ENCODE measurements around the gene PLCB2. TPM values are rescaled to one million over a fixed set of nuclear protein-coding genes. Genes with fewer than 3 reads are reported as not detected.

Gene PLCB2
- polyA plus RNA-seq, 1 of the 3 experiments (the other 2 are of a cell fraction), result 0.15 TPM

GRCh38 chr15:40247406-40247971, 60.2 kb downstream of the PLCB2 start:
- no peak overlapping the region for H3K4me2 ChIP-seq
- H3F3A ChIP-seq (replicated peaks; ENCODE audit: insufficient read depth), result peaks cover 22% of the 10 kb centered on the region
- no peak for DNase-seq
- no peaks in the 10 kb centered on the region for H3K9me3 ChIP-seq
- no peak overlapping the region for H3K9ac ChIP-seq
- H4K20me1 ChIP-seq (ENCODE audit: insufficient read depth), result peaks cover 13% of the 10 kb centered on the region
- H3K9me2 ChIP-seq, result no peaks in the 10 kb centered on the region
- no peaks in the 10 kb centered on the region for H3K36me3 ChIP-seq (replicated peaks in 1 of 2; ENCODE audit: control insufficient read depth in 1 of 2, insufficient read depth in 2 of 2, low read length in 1 of 2)
- no peak overlapping the region for H3K27ac ChIP-seq (ENCODE audit: low read depth in 2 of 2, low read length in 1 of 2)
- ChIA-PET POLR2A (interaction anchor here (1.1 kb wide), 1 partner anchor 8 kb away, joined by 5 read pairs; the partner anchor contains the start of gene PAK6), CTCF (interaction anchor here (0.6 to 34.5 kb wide), 5 partner anchors 8 to 143 kb away, joined by 3 to 720 read pairs (median 9); partner anchors contain the start of gene PAK6)
- H2AFZ ChIP-seq (ENCODE audit: low read depth), result no peak overlapping the region
- H3K79me2 ChIP-seq (ENCODE audit: insufficient read depth), result no peaks in the 10 kb centered on the region
- H3K27me3 ChIP-seq (ENCODE audit: insufficient read depth), result peaks cover 16% of the 10 kb centered on the region
- 81% methylated on average over 12 of the region's 12 CpGs for WGBS (ENCODE audit: low lambda C conversion rate)
- no peak overlapping the region for H3K4me3 ChIP-seq (ENCODE audit: low read depth in 2 of 2, low read length in 1 of 2)
- peaks cover 13 to 29% of the 10 kb centered on the region in 2 experiments for H3K4me1 ChIP-seq (ENCODE audit: control insufficient read depth in 1 of 2, insufficient read depth in 2 of 2, low read depth in 1 of 2, low read length in 1 of 2)
- TF ChIP-seq ELF1 (IDR thresholded peaks at IDR 0.05) (no peak), USF2 (IDR thresholded peaks at IDR 0.05; ENCODE audit: borderline replicate concordance, low read depth, low read length) (no peak), MXI1 (IDR thresholded peaks at IDR 0.05; ENCODE audit: low read depth, low read length) (no peak), GABPA (IDR thresholded peaks at IDR 0.05; ENCODE audit: low read depth) (no peak), POLR2AphosphoS5 (IDR thresholded peaks at IDR 0.05; ENCODE audit: low read depth, low read length) (no peak), FOXJ3 (CRISPR knock-in tag; IDR thresholded peaks at IDR 0.05) (no peak), NFIC (IDR thresholded peaks at IDR 0.05; ENCODE audit: borderline replicate concordance) (no peak), FOSL2 (IDR thresholded peaks at IDR 0.05; ENCODE audit: borderline replicate concordance, low read depth) (no peak), SIN3A (IDR thresholded peaks at IDR 0.05; ENCODE audit: borderline replicate concordance, low read depth, low read length) (no peak), JUND (IDR thresholded peaks at IDR 0.05) (no peak), TCF12 (IDR thresholded peaks at IDR 0.05) (no peak), USF1 (IDR thresholded peaks at IDR 0.05; ENCODE audit: borderline replicate concordance, low read depth) (no peak), MAX (IDR thresholded peaks at IDR 0.05; ENCODE audit: low read depth) (no peak), EZH2phosphoT487 (IDR thresholded peaks at IDR 0.05; ENCODE audit: borderline replicate concordance, low read depth) (no peak), RAD21 (IDR thresholded peaks at IDR 0.05; ENCODE audit: low read length) (no peak), IRF3 (IDR thresholded peaks at IDR 0.05; ENCODE audit: low read depth, low read length) (no peak), CHD2 (IDR thresholded peaks at IDR 0.05; ENCODE audit: low read length, partially characterized antibody) (no peak)

Data from SK-N-SH (cell line).